CD4-positive, alpha-beta T cell treated with Interleukin-15 for 4 hours (primary cell): ENCODE results near the gene FNIP2.
"Not testable (repeated sequence)": the region's sequence is repeated elsewhere in the genome, so short reads cannot be mapped to it uniquely, and the experiment has no call there.

ENCODE experiments used
- DNase-seq: peaks from one replicate; pipeline ENCODE4 v3.0.0-alpha.2; 2020; ENCODE audit warnings: low spot score

FNIP2 gene

DNA sequence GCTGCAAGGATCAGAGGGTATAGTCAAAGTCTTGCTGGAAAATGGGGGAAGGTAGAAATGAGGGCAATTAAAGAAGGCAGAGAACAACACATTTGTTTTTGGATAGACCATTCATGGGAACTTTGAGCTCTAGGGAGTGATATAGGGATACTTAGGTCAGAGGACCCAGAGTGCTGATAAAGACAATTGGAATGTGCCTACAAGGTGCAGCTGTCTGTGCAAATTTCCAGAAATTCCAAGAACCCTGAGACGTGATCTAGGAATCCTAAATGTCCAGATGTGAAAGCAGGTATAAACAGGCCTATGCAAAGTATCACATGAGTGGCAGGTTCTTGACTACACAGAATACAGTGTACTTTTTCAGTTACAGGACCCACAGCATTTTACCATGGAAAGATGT lies 24.2 kb downstream of the FNIP2 start:
- DNase-seq, result no peak

DNA sequence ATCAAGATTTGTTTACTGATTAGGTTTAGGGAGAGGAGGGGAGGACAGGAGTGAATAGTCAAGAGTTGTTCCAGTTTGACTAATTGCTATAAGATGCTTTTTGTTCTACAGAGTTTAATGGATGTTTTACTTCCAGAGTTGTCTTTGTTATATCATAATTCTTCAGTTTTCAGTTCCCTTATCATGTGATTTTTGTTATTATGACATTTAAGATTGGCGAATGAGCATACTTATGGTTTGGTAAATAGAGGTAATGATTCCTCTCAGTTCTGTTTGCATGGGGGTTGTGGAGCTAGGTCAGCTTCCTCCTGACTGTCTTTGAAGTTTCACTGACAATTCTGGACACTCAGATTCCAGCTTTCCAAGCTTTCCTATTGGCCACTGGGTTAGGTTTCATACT lies 24.6 kb downstream of the FNIP2 start:
- DNase-seq, result not testable (repeated sequence)

DNA sequence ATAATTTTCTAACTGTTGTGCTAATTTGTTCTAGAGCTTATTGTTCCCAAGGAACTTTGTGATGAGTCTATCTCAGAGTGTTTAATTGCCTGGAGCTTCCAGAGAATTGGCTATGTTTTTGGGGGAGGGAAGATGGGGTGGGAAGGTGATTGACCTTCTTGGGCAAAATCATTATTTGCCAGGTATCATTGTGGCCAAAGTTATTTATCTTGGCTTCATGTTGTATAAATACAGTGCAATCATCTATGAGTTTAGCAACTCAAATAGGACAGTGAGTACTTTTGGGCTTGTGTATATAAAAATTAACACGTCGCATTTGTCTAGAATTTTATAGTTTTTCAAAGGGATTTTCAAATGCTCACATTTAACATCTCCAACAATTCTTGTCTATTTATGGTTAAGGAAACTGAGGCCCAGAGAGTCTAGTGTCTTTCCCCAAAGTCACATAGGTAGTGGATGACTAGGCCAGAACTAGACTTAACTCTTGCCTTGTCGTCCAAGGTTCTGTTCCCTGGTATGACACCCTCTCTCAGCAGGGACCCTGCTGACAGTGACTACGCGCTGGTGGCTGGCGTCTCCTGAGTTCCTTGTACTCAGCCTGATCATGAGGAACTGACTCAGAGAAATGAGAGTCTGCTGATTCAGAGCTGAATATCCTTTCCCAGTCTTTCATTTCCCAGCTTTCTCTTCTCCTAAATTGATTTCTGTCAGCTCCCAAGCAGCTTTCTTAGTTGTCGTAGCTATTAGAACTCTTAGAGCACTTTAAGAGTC lies 27.7 kb downstream of the FNIP2 start:
- DNase-seq, result no peak

DNA sequence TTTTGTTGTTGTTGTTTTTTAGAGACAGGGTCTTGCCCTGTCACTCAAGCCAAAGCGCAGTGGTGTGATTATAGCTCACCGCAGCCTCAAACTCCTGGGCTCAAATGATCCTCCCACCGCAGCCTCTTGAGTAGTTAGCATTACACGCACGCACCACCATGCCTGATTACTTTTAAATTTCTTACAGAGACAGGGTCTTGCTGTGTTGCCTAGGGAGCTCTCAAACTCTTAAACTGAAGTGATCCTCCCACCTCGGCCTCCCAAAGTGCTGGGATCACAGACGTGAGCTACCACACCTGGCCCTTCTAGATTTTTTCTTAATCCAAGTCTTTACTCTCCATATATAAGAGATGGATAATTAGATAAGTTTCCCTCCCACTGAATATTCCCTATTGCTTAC lies 29.2 kb downstream of the FNIP2 start:
- no peak for DNase-seq

DNA sequence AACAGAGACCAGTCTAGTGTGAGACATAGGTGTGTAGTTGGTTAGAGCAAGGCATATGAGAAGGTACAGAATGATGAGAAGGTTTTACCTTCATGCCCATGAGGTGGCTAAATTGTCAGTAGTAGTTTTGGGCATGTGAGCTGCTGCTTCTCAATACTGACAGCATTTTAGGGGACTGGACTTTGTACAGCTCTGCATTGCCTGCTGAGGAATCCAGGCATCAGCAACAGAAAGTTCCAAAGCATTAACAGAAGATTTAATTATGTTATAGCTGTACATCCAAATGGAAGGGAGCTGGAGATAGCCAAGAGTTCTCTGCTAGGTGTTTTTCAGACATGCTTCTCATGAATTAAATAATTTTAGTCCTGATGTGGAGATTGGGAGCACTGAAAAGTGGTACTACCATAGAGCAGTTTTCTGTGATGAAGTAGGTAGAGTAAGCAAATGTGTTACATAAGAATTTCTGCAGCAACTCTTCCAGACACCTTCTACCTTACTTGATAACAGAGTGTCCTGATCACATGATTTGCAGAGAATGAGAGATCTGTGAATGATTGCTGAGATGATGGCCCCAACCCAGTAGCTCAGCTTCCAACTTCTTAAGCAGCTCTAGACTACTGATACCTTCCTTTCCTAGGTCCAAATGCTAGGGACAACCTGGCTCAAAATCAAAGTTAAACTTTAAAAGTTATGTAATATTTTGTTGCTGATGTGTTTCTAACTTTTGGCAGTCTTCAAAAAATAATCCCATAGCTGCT lies 30.4 kb downstream of the FNIP2 start:
- no peak for DNase-seq

DNA sequence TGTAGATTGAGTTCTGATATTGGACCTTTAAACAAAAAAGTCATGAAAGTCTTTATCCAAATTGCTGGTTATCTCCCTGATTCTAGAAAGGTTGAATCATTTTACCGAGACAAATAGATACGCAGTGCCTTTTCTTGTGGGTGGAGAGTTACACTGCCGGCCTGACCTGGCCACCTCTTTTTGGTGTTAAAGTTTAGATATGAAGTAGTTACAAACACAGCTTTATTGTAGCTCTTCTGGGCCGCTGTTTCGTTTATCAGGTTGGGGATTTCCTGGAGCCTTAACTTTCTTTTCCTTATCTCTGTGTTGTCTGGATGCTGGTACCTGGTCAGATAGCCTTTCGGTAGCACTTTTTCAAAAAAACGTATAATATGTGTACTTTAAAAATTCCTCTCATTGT lies 31.0 kb downstream of the FNIP2 start:
- DNase-seq, result no peak

DNA sequence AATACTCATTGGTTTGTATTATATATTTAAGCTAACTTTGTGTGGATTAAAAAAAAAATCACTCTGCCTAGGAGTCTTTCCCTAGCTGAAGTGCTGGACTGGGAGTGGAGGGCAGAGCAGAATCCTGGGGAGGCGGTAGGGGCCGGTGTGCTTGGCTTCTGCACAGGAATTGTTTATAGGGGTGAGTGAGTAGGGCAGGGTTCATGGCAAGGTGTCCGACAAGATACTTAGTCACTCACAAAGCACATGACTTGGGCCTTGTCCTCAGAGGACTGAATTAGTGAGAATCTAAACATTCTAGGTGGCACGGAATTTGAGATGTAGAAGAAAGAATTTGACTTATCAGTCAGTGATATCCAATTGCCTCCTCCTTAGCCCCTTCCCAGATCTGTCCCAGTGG lies 32.2 kb downstream of the FNIP2 start:
- no peak for DNase-seq

DNA sequence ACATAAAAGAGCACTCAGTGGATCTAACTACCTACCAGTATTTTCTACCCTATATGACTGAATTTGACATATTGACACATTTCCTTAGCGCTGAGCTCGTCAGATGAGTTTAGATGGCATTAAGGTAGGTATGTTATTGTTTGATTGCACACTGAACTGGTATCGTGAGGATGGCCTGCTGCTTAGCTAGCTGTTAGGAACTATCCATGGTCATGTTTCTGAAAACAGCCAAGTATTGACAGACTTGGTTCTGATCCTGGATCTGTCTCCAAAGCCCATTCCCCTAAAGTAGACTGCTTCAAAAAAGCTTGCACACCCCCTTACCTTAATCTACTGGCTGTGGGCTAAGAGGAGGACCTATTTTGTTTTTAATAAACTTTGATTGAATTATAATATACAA lies 32.9 kb downstream of the FNIP2 start:
- DNase-seq, result no peak

DNA sequence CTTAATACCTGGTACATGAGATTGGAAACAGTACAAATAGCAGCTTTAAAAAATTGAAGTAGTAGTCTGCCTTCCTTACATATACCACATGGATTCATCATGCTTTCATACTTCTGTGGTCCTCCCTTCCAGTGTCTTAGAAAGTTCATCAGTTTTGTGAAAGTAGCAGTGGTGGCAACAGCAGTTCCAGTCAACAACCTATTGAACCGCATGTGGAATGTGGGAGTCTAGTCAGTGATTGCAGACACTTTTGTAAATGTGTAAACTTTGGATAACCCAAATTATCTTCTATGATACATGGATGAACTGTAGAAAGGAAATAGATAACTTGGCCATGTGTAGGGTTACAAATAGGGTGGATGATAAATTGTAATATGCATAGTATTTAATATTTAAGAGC lies 34.1 kb downstream of the FNIP2 start:
- no peak for DNase-seq

DNA sequence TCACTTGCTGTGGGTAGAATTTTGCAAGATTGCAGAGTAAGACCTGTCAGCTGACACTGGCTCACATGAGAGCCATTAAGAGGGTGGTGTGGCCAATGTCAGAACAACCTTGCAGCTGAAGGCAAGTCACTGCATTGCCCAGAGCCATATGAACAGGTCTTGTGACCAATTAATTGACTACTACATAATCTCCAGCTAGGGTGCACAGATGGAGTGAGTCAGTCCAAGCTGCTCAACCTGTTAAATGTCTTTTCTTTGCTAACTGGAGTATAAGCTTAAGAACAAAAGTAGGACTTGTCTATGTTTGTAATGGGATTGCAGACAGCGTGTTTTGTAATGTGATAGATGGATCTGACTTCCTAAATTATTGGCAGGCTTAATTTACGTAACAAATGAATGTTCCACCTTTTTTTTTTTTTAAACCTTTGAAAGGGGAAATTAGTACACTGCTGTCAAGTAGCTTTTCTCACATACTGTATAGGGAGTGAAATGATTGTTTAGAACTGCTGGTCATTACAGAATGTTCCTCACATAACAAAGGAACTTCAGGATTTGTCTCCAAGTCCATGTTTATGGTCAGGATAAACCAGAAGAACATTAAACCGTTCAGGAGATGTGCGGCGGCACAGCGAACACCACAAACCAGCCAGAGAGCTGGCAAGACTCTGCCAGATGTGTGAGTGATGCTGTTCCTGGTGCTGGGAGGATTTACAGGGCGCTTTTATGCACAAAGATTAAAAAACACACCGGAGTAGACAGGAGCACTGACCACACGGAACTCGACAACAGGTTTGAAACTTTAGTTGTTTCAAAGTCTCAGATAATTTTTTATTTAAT lies 37.0 kb downstream of the FNIP2 start:
- DNase-seq, result no peak

DNA sequence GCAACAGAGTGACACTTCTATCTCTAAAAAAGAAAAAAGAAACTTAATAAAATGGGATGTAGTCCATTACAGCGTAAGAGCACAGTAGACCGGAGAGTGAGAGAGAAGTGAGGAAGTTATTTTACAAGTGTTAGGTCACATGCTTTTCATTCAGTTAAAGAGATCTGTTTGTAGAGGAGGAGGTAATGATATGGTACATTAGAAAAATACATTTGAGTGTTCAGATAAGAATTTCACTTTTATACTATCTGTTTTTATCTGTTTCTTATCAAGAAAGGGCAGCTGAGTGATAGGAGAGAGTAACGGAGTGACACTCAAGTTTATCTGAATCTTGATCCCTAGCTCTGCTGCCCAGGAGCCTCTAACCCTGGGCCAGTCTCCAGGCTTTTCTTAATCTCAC lies 38.9 kb downstream of the FNIP2 start:
- DNase-seq, result no peak

DNA sequence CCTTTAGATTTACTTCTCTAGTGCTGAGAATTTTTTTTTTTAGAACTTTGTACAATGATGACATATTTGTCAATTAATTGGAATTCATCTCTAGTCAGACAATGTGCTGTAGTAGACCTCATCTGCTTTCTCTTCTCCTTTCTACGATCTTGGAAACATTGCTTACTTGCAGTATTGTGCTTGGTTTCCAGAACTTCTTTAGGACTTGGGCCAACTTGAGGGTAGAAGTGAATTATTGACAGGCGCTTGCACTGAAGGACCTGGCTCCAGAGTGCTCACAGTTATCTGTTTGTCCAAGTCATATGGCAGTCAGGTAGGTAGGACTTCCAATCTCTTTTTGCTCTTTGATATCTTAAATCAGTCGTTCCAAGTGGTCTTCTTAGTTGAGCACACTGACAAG lies 39.6 kb downstream of the FNIP2 start:
- no peak for DNase-seq

DNA sequence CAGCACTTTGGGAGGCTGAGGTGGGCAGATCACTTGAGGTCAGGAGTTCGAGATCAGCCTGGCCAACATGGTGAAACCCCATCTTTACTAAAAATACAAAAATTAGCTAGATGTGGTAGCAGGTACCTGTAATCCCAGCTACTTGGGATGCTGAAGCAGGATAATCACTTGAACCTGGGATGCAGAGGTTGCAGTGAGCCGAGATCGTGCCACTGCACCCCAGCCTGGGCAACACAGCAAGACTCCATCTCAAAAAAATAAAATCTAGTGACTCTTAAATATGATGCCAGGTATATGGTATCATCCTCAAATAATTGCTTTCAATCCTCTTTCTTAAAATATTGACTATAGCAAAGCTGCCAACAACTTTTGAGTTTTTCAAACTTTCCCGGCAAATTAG lies 40.4 kb downstream of the FNIP2 start:
- not testable (repeated sequence) for DNase-seq

DNA sequence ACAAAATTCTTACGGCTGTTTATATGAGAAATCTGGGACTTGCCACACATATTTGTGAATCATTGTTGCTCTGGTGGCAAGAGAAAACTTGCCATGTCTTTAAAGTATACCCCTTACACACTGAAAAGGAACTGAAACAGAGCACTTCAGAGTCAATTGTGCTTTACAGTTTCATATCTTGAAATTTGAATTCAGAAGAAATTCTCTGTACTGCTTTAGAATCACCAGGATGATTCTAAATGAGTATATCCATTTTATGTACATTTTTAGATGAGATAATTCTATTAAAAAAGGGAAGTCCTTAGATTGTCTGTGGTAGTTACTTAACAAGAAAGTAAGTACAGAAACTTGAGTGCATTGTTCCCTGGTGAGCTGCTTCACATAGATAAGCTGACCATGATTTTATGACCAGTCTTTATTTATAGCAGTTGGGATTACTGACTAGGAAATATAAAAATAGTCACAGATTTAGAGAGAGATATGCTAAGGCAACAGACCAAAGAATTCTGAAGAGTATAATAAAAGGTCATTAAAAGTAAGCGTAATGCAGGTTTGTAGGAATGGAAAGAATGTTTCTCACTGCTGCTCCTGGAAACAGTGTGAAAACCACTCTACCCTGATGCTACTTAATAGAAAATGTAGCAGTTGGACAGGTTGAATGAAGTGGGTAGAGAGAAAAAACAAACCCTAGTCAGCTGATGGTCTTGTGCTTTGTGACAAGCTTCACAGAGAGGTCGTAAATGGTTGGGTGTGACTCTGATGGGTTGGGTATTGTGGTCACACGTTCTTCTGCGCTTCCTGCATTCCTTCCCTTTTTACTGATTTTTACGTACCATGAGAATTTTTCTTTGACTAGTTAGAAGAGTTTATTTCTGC lies 41.0 kb downstream of the FNIP2 start:
- no peak for DNase-seq

DNA sequence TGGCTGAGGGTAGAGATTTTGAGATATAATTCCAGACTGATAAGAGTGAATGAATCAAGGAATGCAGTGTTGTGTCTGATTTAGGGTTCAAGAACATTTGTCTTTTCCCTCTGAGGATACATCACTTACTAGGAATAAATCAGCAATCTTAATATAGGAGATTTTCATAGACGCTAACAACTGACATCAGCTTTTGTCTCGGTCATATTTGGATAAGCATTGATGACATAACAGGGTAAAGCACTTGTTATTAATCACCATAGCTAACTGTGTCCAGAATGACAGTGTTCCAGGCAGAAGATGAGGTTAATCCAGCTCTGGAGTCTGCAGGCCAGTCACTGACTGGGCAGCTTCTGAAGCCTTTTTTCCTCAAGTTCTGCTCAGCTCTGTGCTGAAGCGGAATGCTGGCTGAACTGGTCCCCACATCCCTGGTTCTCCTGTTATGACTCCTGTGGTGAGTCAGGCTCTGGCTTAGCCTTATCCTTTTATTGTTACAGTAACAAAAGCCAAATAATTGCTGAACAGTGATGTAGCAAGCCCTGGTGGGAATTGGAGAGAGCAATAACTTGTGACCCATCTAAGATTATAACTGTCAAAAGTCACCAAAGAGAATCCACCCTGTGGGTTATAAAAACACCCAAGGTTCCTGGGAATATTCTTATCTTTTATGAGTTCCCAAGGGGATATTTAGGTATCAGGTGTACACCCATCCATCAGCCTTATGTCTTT lies 41.8 kb downstream of the FNIP2 start:
- DNase-seq, result no peak

DNA sequence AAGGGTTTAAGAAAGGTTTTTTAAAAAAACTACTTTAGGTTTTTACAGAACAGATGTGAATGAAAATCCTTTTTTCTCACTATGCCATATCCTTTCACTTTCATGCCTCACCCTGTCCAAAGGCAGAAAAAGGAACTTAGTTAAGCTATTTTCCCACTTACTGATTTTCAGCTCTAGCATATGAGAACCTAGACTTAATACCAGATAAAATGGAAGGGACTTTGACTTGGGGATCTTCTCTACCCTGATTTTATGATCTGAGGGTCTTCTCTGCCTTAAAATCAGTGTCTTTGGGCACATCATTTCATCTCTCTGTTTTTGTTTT lies 42.4 kb downstream of the FNIP2 start:
- DNase-seq, result no peak

DNA sequence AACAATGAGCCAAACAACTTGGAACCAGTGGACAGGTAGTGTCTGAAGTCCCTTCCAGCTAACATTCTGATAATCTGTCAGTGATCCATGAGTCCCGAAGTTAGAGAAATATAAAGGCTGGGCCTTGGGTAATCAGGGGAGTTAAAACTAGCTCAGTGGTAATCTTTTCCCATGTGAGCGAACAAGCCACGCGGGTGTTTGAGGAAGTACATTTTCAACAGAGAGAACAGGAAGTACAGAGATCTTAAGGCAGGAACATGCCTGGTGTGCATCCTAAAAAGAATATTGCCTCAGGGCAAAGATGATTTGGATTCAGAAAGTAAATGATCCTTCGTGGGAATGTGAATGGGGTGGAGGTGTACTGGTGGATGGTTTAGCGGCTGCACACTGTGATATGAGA lies 42.9 kb downstream of the FNIP2 start:
- no peak for DNase-seq

DNA sequence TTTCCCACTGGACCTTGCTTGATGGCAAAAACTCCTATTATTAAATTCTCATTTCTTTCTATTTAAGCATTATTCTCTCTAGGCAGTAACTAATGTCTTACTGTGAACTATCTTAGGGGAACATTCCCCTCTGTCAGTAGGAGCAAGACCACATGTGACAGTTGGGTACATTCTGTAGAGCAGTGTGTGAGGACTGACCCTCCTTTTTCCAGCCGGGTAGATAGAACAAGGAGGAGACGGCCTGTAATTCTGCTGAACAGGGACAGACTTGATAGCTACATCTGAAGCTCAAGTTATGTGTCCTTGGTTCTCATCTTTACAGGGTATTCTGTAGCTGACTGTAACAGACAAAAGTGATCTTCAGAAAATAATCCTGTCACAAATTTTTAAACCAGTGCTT lies 43.3 kb downstream of the FNIP2 start:
- DNase-seq, result no peak

DNA sequence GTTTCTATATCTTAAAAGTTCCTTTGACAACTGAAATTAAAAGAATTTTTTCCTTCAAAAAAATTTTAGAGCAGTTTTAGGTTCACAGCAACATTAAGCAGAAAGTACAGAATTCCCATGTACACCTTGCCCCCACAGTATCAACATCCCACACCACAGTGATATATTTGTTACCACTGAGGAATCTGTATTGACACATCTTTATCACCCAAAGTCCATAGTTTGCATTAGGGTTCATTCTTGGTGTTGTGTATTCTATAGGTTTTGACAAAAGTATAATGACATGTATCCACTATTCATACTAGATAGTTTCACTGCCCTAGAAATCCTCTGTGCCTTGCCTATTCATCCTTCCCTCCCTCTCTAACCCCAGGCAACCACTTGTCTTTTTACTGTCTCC lies 43.7 kb downstream of the FNIP2 start:
- DNase-seq, result no peak

DNA sequence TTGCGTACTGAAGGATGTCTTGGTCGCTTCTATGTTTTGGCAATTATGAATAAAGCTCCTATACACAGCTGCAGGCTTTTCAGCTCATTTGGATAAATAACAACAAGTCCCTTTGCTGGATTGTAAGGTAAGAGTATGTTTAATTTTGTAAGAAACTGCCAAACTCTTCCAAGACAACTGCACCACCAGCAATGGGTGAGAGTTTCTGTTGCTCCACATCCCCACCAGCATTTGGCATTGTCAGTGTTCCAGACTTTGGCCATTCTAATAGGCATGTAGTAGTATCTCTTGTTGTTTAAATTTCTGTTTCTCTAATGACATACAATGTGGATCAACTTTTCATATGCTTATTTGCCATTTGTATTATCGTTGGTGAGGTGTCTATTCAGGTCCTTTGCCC lies 44.3 kb downstream of the FNIP2 start:
- no peak for DNase-seq

DNA sequence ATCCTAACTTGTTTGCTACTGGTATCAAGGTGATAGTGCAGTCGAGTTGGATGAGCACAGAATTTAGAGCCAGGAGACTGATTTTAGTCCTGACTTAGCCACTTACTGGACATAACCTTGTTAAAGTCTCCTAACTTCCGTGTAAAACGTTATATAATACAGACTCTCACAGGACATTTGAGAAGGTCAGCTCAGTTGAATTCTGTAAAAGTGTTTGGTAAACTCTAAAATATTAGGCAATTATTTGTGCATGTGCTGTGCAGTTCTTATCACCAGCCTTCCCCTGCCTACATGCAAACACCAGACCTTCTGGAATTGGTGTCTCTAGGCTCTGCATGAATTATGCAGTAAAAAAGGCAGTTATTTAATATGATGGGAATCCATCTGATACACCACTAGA lies 45.4 kb downstream of the FNIP2 start:
- no peak for DNase-seq
